Loucy (cell line): ENCODE data around the gene PPRC1.

Experiments
- H2AFZ ChIP-seq: fragments of 200-600 bp; sonication (generic); 2 replicates; pipeline ENCODE4 v1.6.0; 2016; ENCODE audit warnings: antibody characterized with exemption, mild to moderate bottlenecking, low read length, moderate library complexity
- H3F3A ChIP-seq: fragments of 200-600 bp; 2 replicates; pipeline ENCODE4 v1.6.0; 2016; ENCODE audit warnings: antibody characterized with exemption, low read depth, mild to moderate bottlenecking
- H3K27me3 ChIP-seq: fragments of 200-600 bp; sonication (generic); 2 replicates; pipeline ENCODE4 v1.6.1; 2014; ENCODE audit warnings: low read length, mild to moderate bottlenecking; ENCODE audit not compliant: insufficient read depth, poor library complexity, severe bottlenecking
- H3K36me3 ChIP-seq: fragments of 200-600 bp; sonication (generic); 2 replicates; pipeline ENCODE4 v1.6.1; 2016; ENCODE audit warnings: low read length; ENCODE audit not compliant: insufficient read depth
- H3K4me1 ChIP-seq: fragments of 200-600 bp; sonication (generic); 2 replicates; pipeline ENCODE4 v1.5.1; 2014; ENCODE audit warnings: low read length, mild to moderate bottlenecking; ENCODE audit not compliant: insufficient read depth, poor library complexity, severe bottlenecking
- H3K4me2 ChIP-seq: fragments of 200-600 bp; sonication (generic); 2 replicates; pipeline ENCODE4 v1.6.0; 2014; ENCODE audit warnings: antibody characterized with exemption, low read length, low read depth, mild to moderate bottlenecking; ENCODE audit not compliant: poor library complexity, severe bottlenecking
- H3K4me3 ChIP-seq: fragments of 200-600 bp; sonication (generic); 2 replicates; pipeline ENCODE4 v1.5.1; 2014; ENCODE audit warnings: low read length, mild to moderate bottlenecking, mixed read lengths; ENCODE audit not compliant: poor library complexity, severe bottlenecking
- H3K79me2 ChIP-seq: fragments of 200-600 bp; sonication (generic); 2 replicates; pipeline ENCODE4 v1.6.1; 2014; ENCODE audit warnings: low read length; ENCODE audit not compliant: insufficient read depth
- H3K9ac ChIP-seq: fragments of 200-600 bp; sonication (generic); 2 replicates; pipeline ENCODE4 v1.6.0; 2014; ENCODE audit warnings: mild to moderate bottlenecking, low read depth, low read length, moderate library complexity; ENCODE audit not compliant: poor library complexity, severe bottlenecking
- H3K9me2 ChIP-seq: fragments of 200-600 bp; sonication (generic); replicated peaks from 2 replicates; pipeline ENCODE4 v1.6.1; 2016; ENCODE audit warnings: low read depth, low read length, mixed read lengths
- H3K9me3 ChIP-seq: fragments of 200-600 bp; sonication (generic); 2 replicates; pipeline ENCODE4 v1.6.1; 2014; ENCODE audit warnings: mild to moderate bottlenecking, antibody characterized with exemption, low read length, low read depth; ENCODE audit not compliant: insufficient read depth
- H4K20me1 ChIP-seq: fragments of 200-600 bp; sonication (generic); 2 replicates; pipeline ENCODE4 v1.6.0; 2014; ENCODE audit warnings: antibody characterized with exemption, low read length, mild to moderate bottlenecking; ENCODE audit not compliant: insufficient read depth, poor library complexity, severe bottlenecking
- CTCF ChIP-seq: fragments of 200-600 bp; sonication (generic); conservative IDR thresholded peaks from 2 replicates; pipeline ENCODE4 v1.5.1; 2014; ENCODE audit warnings: mild to moderate bottlenecking, antibody characterized with exemption, low read length
- EZH2phosphoT487 ChIP-seq: fragments of 200-600 bp; IDR thresholded peaks from 2 replicates; pipeline ENCODE4 v1.6.1; 2018; ENCODE audit warnings: antibody characterized with exemption, mild to moderate bottlenecking, moderate library complexity, borderline replicate concordance

PPRC1 gene

DNA sequence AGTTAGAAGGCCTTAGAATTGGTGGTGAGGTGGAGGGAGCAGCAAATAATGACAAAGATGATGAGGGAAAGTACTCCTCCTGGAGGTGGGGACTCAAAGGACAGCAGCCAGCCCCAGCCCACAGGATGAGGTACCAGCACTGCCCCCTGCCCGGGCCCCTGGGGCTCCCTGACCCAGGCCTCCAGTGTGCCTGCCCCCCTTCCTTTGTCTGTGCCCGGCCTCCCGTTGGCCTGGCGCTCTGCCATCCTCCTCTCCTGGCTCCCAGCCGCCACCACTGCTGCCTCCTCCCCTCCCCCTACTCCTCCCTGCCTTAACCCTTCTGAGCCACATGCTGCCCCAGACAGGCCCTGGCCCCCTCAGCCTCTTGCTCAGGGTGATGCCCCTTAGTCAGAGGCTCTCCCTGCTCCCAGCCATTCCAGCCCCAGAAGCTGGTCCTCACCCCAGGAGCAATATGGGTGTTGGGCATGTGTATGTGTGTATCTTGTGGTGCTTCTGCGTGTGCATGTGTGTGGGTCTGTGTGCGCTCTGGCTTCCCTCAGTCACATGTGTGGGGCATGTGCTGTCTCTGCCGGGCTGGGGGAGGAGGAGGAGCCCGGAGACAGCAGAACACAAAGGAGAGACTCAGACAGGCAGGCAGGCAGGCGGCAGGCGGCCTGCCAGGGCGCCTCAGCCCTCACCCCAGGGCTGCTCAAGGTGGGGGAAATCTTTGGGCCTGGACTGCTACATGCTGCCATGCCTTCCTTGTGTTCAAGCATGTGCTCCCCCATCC is 15.3 kb upstream of the PPRC1 start:
- H3K4me3 ChIP-seq = peak overlapping the region; percentile 76
- no peak for TF ChIP-seq EZH2phosphoT487
- TF ChIP-seq CTCF = peak; percentile 53
- peaks cover 40% of the 10 kb centered on the region for H4K20me1 ChIP-seq
- H3K4me2 ChIP-seq = peak overlapping the region; percentile 97
- no peaks in the 10 kb centered on the region for H3K27me3 ChIP-seq
- H3K9ac ChIP-seq = peak overlapping the region; percentile 94
- no peaks in the 10 kb centered on the region for H3K9me2 ChIP-seq
- no peaks in the 10 kb centered on the region for H3K9me3 ChIP-seq
- peaks cover 67% of the 10 kb centered on the region for H3K79me2 ChIP-seq
- H3F3A ChIP-seq = peaks cover 10% of the 10 kb centered on the region; the same call in 1 of the 2 replicates
- peaks cover 62% of the 10 kb centered on the region for H3K4me1 ChIP-seq
- peak overlapping the region; percentile 38 for H2AFZ ChIP-seq
- H3K36me3 ChIP-seq = no peaks in the 10 kb centered on the region

DNA sequence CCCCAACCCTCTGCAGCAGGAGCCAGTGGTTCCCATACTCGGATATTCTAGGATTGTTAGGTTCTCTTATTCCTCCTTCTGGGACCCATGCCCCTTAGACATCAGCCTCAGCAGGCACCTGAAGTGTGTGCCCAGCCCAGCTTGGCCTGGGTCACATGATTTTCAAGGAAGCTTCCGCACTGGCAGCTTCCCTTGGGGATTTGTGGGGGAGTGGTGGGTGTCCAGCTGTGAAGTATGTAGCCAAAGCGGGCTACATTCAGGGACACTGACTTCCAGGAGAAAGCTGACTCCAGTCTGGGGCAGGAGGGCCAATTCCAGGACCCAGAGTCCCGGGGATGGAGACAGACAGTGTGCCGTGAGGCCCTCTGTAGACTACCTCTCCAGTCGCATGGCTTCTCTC is 14.0 kb upstream of the PPRC1 start:
- no peaks in the 10 kb centered on the region for H3K9me3 ChIP-seq
- peaks cover 54% of the 10 kb centered on the region for H3K79me2 ChIP-seq
- no peaks in the 10 kb centered on the region for H3K27me3 ChIP-seq
- peaks cover 49% of the 10 kb centered on the region for H3K4me1 ChIP-seq
- no peak overlapping the region for H2AFZ ChIP-seq
- peak overlapping the region; percentile 76 for H3K4me3 ChIP-seq
- H4K20me1 ChIP-seq = peaks cover 27% of the 10 kb centered on the region
- peak overlapping the region; percentile 97 for H3K4me2 ChIP-seq
- no peak for TF ChIP-seq EZH2phosphoT487
- no peak for TF ChIP-seq CTCF
- no peaks in the 10 kb centered on the region for H3K9me2 ChIP-seq
- H3K36me3 ChIP-seq = no peaks in the 10 kb centered on the region
- H3K9ac ChIP-seq = peak overlapping the region; percentile 94
- H3F3A ChIP-seq = peaks cover 10% of the 10 kb centered on the region; the same call in 1 of the 2 replicates

DNA sequence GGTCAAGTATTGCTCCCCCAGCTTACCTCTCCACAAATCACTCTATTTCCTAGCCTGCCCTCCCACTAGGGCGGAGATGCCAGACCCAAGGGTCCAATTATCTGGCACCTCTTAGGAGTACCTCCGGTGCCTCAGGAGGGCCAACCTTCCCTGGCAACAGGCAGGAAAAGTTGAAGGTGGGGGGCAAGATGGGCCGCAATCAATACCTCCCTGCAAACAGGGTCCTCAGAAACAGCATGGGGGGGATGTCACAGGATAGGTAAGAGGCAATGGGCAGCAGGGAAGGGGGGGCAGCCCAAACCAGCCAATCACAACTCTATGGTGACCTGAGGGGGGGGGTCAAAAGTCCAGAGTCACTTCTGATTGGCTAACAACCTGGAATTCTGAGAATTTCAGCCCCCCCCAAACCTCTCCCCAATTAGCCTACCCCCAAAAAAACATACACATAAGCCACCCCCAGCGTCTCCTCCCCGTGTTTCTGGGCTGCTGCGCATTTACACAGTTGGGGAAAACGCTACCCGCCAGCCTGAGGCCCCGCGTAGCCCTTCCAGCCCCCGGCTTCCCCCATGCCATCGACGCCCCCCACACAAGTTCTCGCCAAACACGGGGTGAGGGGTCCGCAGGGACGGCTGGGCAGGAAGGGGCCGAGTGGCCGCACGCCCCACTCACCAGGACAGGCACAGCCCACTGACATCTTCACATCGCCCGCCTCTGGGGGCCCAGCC is 13.3 kb upstream of the PPRC1 start:
- H3K36me3 ChIP-seq = no peaks in the 10 kb centered on the region
- peak overlapping the region; percentile 76 for H3K4me3 ChIP-seq
- peaks cover 49% of the 10 kb centered on the region for H3K79me2 ChIP-seq
- no peaks in the 10 kb centered on the region for H3K9me2 ChIP-seq
- no peaks in the 10 kb centered on the region for H3K9me3 ChIP-seq
- H3F3A ChIP-seq = peaks cover 10% of the 10 kb centered on the region; the same call in 1 of the 2 replicates
- no peak overlapping the region; the same call in 1 of the 2 replicates for H2AFZ ChIP-seq
- H4K20me1 ChIP-seq = peaks cover 22% of the 10 kb centered on the region
- H3K9ac ChIP-seq = peak overlapping the region; percentile 94
- TF ChIP-seq CTCF (no peak), EZH2phosphoT487 (no peak)
- peak overlapping the region; percentile 97 for H3K4me2 ChIP-seq
- no peaks in the 10 kb centered on the region for H3K27me3 ChIP-seq
- peaks cover 49% of the 10 kb centered on the region for H3K4me1 ChIP-seq
